ENCODE results near the gene TNK2.

DNA sequence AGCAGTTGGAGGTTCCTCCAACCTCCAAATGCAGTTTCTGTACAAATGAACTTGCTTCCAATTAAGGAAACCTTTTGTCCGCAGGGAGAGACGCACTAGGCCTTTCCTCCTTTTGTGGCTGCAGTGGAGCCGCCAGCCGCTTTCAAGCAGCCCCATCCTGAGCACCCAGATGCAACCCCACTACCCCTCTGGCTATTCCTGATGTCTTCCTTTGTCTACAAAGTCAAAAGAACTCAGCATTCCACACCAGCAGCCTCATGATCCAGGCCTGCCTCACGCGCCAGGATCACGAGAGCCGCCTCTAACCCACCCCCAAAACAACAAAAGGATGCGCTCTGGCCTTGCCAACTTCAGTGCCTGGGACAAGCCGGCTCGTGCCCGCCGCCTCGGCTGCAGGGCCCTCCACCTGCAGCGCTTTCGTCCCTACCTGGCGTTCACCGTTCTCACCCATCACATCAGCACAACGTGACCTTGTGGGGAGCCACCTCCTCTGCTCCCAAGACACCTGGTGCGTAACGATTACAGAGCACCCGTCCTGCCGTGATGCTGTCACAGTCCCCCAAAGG lies 48.4 kb downstream of the TNK2 start:
- no peak for TF ChIP-seq POLR2A (IDR thresholded peaks at IDR 0.05)
- TF ChIP-seq, protein P1, sequence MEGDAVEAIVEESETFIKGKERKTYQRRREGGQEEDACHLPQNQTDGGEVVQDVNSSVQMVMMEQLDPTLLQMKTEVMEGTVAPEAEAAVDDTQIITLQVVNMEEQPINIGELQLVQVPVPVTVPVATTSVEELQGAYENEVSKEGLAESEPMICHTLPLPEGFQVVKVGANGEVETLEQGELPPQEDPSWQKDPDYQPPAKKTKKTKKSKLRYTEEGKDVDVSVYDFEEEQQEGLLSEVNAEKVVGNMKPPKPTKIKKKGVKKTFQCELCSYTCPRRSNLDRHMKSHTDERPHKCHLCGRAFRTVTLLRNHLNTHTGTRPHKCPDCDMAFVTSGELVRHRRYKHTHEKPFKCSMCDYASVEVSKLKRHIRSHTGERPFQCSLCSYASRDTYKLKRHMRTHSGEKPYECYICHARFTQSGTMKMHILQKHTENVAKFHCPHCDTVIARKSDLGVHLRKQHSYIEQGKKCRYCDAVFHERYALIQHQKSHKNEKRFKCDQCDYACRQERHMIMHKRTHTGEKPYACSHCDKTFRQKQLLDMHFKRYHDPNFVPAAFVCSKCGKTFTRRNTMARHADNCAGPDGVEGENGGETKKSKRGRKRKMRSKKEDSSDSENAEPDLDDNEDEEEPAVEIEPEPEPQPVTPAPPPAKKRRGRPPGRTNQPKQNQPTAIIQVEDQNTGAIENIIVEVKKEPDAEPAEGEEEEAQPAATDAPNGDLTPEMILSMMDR (IDR thresholded peaks at IDR 0.05), result no peak

Data from adrenal gland (tissue), 5 donors.